Peyer's patch (tissue), 4 donors: ENCODE data around the gene DLX6. TPM values are rescaled to one million over a fixed set of nuclear protein-coding genes. Genes with fewer than 3 reads are reported as not detected.

Experiments
- DNase-seq, 3 donors: peaks; one replicate each; pipeline ENCODE4 v3.0.0-alpha.2; 2017 to 2019
- H3K27ac ChIP-seq, 4 donors: fragments of 200-600 bp; sonication (generic); one replicate each; pipeline ENCODE4 v1.5.1; 2016 to 2019
- H3K27me3 ChIP-seq, 2 donors: fragments of 200-600 bp; sonication (generic); one replicate each; pipeline ENCODE4 v1.5.1; 2019
- H3K36me3 ChIP-seq, 3 donors: fragments of 200-600 bp; sonication (generic); one replicate each; pipeline ENCODE4 v1.5.1; 2016 to 2019
- H3K4me1 ChIP-seq, 4 donors: fragments of 200-600 bp; sonication (generic); one replicate each; pipeline ENCODE4 v1.5.1; 2016 to 2019
- H3K4me3 ChIP-seq, 4 donors: fragments of 200-600 bp; sonication (generic); 1 replicate in 3 of 4; 2 replicates in 1 of 4; pipeline ENCODE4 v1.5.1; 2016 to 2019; ENCODE audit warnings: mild to moderate bottlenecking in 1 of 4
- H3K9me3 ChIP-seq, 4 donors: fragments of 200-600 bp; sonication (generic); one replicate each; pipeline ENCODE4 v1.5.1; 2016 to 2019; ENCODE audit warnings: mild to moderate bottlenecking in 1 of 4
- POLR2A ChIP-seq, 2 donors: fragments of 450-650 bp; IDR thresholded peaks; one replicate each; pipeline ENCODE4 v1.5.1; 2017; ENCODE audit warnings: antibody characterized with exemption in 2 of 2, mild to moderate bottlenecking in 2 of 2, moderate library complexity in 2 of 2
- total RNA-seq, 4 donors: library from RNA; depleted of rRNA; stranded (reverse); fragments of >200 nt; gene quantifications; one replicate each; pipeline ENCODE4 v1.1.0, GENCODE V29; 2016
- TF ChIP-seq, protein P1 (sequence below), 6 experiments: fragments of 450-650 bp in 4 of 6; fragments of 200-600 bp in 2 of 6; sonication (generic) in 1 of 6; IDR thresholded peaks; one replicate each; pipeline ENCODE4 v1.5.1; 2017 to 2019; ENCODE audit warnings: antibody characterized with exemption in 6 of 6, mild to moderate bottlenecking in 3 of 6, moderate library complexity in 1 of 6

DLX6 gene
- total RNA-seq, 4 donors from 2014 or later: not detected

DNA sequence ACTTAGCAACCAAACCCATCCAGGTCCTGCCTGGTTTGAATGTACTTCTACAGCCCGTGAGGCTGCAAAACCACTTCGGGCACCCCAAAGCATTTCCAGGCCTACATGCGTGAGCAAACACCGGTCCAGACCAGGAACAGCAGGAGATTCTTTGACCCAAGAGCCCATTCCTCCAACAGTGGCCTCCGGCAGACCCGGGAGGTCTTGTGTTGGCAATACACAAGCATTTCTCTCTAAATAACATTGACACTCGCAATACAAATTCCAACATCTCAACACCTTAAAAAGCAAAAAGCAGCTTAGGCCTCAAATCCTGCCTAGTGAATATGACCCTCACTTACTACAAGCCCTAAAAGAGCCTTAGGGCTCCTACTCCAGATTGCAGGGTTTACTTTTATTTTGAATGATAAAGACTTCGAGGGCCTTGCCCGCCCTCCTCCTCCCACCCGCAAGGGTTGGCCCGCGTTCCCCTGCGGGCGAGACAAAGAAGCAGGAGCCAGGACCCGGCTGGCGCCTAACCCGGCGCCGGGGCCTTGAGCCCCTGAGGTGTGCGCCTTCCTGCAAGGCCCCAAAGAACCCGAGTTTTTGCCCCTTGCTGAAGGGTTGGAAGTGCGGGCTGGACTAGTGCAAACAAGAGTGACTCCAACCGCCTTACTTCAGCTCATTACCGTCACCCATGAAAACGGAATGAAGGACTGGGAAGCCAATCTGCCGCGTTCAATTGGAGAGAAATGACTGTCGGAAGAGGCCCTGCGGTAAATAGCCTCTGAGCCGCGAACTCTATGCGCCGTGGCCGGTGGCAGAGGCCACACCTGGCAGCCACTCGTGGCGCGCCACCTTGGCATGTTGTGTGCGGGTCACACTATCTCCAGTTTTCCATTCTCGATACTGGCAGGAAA lies 3.4 kb upstream of the DLX6 start:
- no peak overlapping the region for H3K27ac ChIP-seq
- H3K4me3 ChIP-seq: no peak overlapping the region
- H3K27me3 ChIP-seq: peaks cover 0 to 61% of the 10 kb centered on the region in 2 donors
- TF ChIP-seq, protein P1, sequence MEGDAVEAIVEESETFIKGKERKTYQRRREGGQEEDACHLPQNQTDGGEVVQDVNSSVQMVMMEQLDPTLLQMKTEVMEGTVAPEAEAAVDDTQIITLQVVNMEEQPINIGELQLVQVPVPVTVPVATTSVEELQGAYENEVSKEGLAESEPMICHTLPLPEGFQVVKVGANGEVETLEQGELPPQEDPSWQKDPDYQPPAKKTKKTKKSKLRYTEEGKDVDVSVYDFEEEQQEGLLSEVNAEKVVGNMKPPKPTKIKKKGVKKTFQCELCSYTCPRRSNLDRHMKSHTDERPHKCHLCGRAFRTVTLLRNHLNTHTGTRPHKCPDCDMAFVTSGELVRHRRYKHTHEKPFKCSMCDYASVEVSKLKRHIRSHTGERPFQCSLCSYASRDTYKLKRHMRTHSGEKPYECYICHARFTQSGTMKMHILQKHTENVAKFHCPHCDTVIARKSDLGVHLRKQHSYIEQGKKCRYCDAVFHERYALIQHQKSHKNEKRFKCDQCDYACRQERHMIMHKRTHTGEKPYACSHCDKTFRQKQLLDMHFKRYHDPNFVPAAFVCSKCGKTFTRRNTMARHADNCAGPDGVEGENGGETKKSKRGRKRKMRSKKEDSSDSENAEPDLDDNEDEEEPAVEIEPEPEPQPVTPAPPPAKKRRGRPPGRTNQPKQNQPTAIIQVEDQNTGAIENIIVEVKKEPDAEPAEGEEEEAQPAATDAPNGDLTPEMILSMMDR (IDR thresholded peaks at IDR 0.05): no peak
- TF ChIP-seq POLR2A (IDR thresholded peaks at IDR 0.05): no peak
- no peaks in the 10 kb centered on the region for H3K9me3 ChIP-seq
- no peak for DNase-seq
- H3K36me3 ChIP-seq: no peaks in the 10 kb centered on the region
- H3K4me1 ChIP-seq: peaks cover 0 to 28% (median 0%) of the 10 kb centered on the region in 4 donors

DNA sequence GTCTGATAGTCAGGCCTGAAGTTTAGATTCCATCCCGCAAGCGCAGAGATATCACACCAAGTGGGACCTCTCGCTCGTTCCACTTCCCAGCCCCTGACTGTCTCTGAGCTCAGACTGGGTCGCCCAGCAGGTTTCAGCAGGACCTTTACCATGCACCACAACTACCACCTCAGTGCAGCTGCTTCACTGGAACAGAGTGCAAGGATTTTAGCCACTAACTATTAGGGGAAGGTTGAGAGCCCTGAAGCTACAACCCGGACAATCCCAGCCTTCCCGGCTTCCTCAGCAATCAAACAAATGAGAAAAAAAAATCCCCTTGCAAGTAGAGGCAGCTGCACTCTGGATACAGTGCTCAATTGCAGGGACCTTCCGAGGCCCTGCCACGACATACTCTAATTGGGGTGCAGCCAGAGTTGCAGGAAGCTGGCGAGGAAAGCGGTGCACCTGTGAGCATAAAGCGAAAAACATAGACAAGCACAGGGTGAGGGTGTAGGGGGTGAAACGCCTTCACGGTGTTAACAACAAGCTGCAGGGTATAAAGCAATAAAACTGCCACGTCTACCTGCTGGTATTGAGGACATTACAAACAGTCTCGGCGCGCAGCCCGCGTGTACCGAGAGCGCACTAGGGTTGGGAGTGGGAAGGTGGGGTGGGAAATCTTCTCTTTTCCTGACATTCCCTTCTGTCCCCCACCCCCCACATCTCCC lies 2.6 kb upstream of the DLX6 start:
- no peak for DNase-seq
- Histone ChIP-seq H3K9me3 (no peaks in the 10 kb centered on the region), H3K27me3 (peaks cover 0 to 61% of the 10 kb centered on the region in 2 donors), H3K36me3 (no peaks in the 10 kb centered on the region), H3K4me1 (peaks cover 0 to 33% (median 0%) of the 10 kb centered on the region in 4 donors), H3K27ac (no peak overlapping the region), H3K4me3 (no peak overlapping the region)
- TF ChIP-seq, protein P1 (IDR thresholded peaks at IDR 0.05): no peak

DNA sequence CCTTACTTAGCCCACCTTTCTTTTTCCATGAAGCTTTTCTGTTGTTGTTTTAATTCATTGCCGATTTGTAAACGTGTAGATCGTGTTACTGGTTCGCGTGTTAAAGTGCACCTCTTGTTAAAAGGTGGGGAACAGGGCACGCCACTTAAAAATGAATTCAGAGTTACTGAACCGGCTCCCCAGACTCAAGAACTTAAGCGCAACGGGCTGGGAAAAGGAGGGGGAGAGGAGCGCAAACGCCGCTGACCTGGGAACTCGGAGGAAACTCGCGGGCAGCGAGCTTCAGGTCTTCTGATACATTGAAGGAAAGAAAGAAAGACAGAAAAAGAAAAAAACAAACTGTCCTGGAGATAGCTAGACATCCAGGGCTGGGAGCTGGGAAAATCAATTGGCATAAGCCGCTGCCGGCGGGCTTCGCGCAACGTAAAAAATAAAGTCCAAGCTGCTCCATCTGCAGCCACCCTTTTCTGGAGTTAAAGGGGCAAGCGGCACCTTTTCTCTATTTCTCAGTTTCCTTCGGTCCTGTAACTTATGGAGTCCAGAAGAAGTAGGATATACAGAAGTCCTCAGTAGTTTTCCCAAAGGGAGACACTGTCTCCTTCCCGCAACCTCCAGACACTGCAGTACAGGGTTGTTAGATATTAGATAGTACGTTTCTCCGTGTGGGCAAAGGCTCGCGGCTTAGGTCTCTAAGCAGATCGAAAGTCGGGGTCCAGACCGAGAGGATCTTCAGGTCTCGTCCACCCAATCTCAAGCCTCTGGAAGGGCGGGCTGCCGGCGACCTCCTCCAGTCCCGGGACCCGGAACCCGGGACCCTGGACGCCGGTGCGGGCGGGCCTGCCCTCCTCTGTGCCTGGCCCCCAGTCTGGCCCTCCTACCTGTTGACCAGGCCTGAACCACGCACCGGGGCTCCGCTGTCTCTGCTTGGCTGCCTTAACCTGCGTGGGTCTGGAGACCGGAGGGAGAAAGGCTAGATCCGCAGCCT lies 1.8 kb upstream of the DLX6 start:
- no peak for DNase-seq

DNA sequence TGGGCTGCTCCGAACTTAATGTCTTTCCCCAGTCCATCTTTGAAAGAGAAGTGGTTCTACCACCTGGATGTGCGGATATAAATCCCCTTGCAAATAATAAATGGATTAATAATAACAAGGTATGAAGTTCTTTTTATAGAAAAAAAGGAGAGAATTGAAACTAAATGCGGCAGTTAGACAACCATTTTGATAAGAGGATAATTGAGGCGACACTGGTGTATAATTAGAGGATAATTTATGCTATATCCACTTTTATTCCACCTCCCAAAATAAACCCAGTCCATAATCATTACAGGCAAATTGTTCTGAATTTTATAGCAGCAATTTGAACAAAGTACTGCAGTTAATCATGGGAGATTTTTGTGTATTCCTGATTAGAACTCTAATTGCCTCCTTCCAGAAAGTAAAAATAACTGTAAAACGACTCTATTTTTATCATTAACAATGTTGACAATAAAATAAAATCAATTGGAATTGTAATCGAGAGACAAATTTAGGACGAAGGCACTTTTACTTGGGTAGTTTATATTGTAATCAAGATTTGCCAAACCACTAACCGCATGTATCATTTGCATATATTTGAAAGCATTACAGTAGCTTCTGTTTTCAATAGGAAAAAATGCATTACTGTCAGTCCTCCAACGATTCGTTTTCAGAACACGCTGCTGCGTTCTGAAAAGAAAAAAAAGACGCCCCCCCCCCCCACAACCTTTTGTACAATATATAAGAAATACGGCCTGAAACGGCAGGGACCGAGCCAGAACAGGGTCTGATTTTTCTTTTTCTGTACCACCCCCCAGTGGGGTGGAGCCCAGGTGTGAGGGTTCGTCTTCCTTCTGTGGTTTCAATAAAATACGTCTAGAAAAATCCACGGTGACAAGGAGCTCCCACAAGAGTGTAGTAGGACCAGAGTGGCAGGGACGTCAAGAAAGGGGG lies 838 bp upstream of the DLX6 start:
- Histone ChIP-seq H3K27me3 (peaks cover 0 to 49% of the 10 kb centered on the region in 2 donors), H3K4me1 (peaks cover 0 to 33% (median 0%) of the 10 kb centered on the region in 4 donors), H3K9me3 (no peaks in the 10 kb centered on the region), H3K36me3 (no peaks in the 10 kb centered on the region), H3K27ac (no peak overlapping the region), H3K4me3 (peak overlapping the region in 2 of 4 donors; percentile 13 to 43)
- TF ChIP-seq, protein P1 (IDR thresholded peaks at IDR 0.05): no peak
- DNase-seq: no peak

More for the DNA sequence above, 1.8 kb upstream of the DLX6 start:
- Histone ChIP-seq H3K4me1 (peaks cover 0 to 33% (median 0%) of the 10 kb centered on the region in 4 donors), H3K36me3 (no peaks in the 10 kb centered on the region), H3K27me3 (peaks cover 0 to 55% of the 10 kb centered on the region in 2 donors), H3K27ac (no peak overlapping the region), H3K4me3 (no peak overlapping the region), H3K9me3 (no peaks in the 10 kb centered on the region)
- TF ChIP-seq, protein P1 (IDR thresholded peaks at IDR 0.05): no peak
- no peak for TF ChIP-seq POLR2A (IDR thresholded peaks at IDR 0.05)
